Activated CD4-positive, alpha-beta T cell treated with anti-CD3 and anti-CD28 coated beads, Interleukin-2, amount 10 ng/mL, durations not matched to agents 7 days and 5 days (primary cell): ENCODE data around the gene RASGRP1. TPM values are rescaled to one million over a fixed set of nuclear protein-coding genes. Genes with fewer than 3 reads are reported as not detected.

Source experiments
- CTCF ChIA-PET: fragments of 350-600 bp; sonication (Branson Sonifier 250); formaldehyde crosslinking; loops from one replicate; lab custom pipeline; 2021; ENCODE audit warnings: antibody characterized with exemption; lab: Charles Lee
- POLR2A ChIA-PET: fragments of 350-600 bp; sonication (Branson Sonifier 250); formaldehyde crosslinking; loops from one replicate; lab custom pipeline; 2021; ENCODE audit warnings: antibody characterized with exemption; lab: Charles Lee
- DNase-seq: peaks from one replicate; pipeline ENCODE4 v3.0.0-alpha.2; 2020
- H3K27ac Mint-ChIP-seq: one replicate; pipeline ENCODE4 v1.8.0; 2021; ENCODE audit warnings: mild to moderate bottlenecking, moderate library complexity, mixed read lengths
- H3K27me3 Mint-ChIP-seq: one replicate; pipeline ENCODE4 v1.8.0; 2021; ENCODE audit warnings: mixed read lengths
- H3K36me3 Mint-ChIP-seq: one replicate; pipeline ENCODE4 v1.8.0; 2021; ENCODE audit warnings: low read depth, mixed read lengths
- H3K4me1 Mint-ChIP-seq: one replicate; pipeline ENCODE4 v1.8.0; 2021; ENCODE audit warnings: mixed read lengths
- H3K4me3 Mint-ChIP-seq: one replicate; pipeline ENCODE4 v1.8.0; 2021; ENCODE audit warnings: mild to moderate bottlenecking, moderate library complexity, mixed read lengths
- H3K9me3 Mint-ChIP-seq: one replicate; pipeline ENCODE4 v1.8.0; 2021; ENCODE audit warnings: mixed read lengths
- total RNA-seq, 2 experiments: library from RNA; stranded (reverse); gene quantifications; one replicate each; pipeline ENCODE4 v1.2.3, GENCODE V29; 2021

The RASGRP1 gene
- total RNA-seq, 2 experiments from 2014 or later = 185 to 204 TPM

GRCh38 chr15:38474155-38474757, 90.4 kb downstream of the RASGRP1 start:
- Mint-ChIP-seq H3K36me3 (peaks cover 26% of the 10 kb centered on the region), H3K27me3 (no peaks in the 10 kb centered on the region), H3K4me3 (no peak overlapping the region), H3K27ac (peak overlapping the region; percentile 74), H3K9me3 (no peaks in the 10 kb centered on the region), H3K4me1 (peaks cover 13% of the 10 kb centered on the region)
- ChIA-PET POLR2A (no interaction called here), CTCF (interaction anchor here (0.6 to 2.3 kb wide), 10 partner anchors 19 to 1579 kb away, joined by 3 to 19 read pairs (median 4); partner anchors contain the start of gene RASGRP1)
- peak; percentile 57 for DNase-seq

DNA sequence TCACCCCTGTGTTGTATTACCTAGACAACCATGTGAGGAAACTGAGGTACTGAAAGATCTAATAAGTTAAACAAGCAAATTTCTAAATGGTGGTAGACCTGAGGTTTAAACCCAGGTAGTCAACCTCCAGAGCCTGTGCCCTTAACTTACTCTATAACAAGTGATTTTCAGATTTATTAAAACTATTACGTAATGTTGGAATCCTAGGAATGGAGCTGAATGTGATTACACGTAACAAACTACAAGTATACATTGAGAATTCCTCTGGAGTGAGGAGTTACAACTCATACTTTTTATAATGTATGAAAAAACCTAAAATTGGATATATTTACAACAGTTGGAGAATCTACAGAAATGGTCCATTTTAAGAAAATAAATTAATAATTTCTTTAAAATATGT, 92.6 kb downstream of the RASGRP1 start:
- CTCF ChIA-PET = interaction anchor here (1.0 to 1.6 kb wide), 5 partner anchors 11 to 228 kb away, joined by 3 to 5 read pairs (median 4); partner anchors contain the start of gene FAM98B
- Mint-ChIP-seq H3K9me3 (no peaks in the 10 kb centered on the region), H3K4me3 (no peak overlapping the region), H3K4me1 (peaks cover 13% of the 10 kb centered on the region), H3K27ac (no peak overlapping the region), H3K36me3 (peaks cover 26% of the 10 kb centered on the region), H3K27me3 (no peaks in the 10 kb centered on the region)
- no peak for DNase-seq
- POLR2A ChIA-PET = no interaction called here

DNA sequence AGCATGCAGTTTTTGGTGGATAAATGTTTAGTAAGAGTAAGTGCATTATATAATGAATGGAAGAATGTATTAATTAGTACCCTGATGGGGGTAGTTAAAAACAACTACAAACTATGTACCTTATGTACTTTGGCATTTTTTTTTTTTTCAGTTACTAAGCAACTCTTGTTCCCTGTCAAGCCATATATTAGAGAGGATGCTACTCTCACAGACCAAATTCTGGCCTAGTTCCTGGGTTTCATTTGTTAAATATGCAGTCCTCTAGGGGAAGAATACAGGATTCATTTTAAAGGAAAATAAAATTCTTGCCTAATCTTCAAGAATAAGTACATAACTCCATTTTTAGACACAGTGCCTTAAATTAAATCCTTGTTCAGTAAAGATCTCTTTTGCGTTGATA, 93.8 kb downstream of the RASGRP1 start:
- Mint-ChIP-seq H3K4me3 (no peak overlapping the region), H3K36me3 (peaks cover 22% of the 10 kb centered on the region), H3K27me3 (no peaks in the 10 kb centered on the region), H3K9me3 (no peaks in the 10 kb centered on the region), H3K4me1 (peaks cover 9% of the 10 kb centered on the region), H3K27ac (no peak overlapping the region)
- DNase-seq = no peak
- CTCF ChIA-PET = interaction anchor here (1.1 to 2.4 kb wide), 2 partner anchors 17 to 229 kb away, joined by 3 to 11 read pairs; partner anchors contain the start of gene FAM98B
- POLR2A ChIA-PET = interaction anchor here (1.3 kb wide), 1 partner anchor 219 kb away, joined by 5 read pairs; no protein-coding TSS in a partner anchor

- DNase-seq = no peak
- H3K4me1 Mint-ChIP-seq = peaks cover 21% of the 10 kb centered on the region
- no peaks in the 10 kb centered on the region for H3K9me3 Mint-ChIP-seq
- H3K4me3 Mint-ChIP-seq = no peak overlapping the region
- no peaks in the 10 kb centered on the region for H3K27me3 Mint-ChIP-seq
- no peak overlapping the region for H3K27ac Mint-ChIP-seq
- CTCF ChIA-PET = interaction anchor here (1.2 to 2.1 kb wide), 3 partner anchors 10 to 235 kb away, joined by 3 to 7 read pairs (median 6); partner anchors contain the start of gene FAM98B
- POLR2A ChIA-PET = no interaction called here
- peaks cover 8% of the 10 kb centered on the region for H3K36me3 Mint-ChIP-seq
These were observed 99.9 kb downstream of the RASGRP1 start for GRCh38 chr15:38464675-38465074.

- ChIA-PET POLR2A (no interaction called here), CTCF (interaction anchor here (1.7 to 2.1 kb wide), 2 partner anchors 10 to 236 kb away, joined by 4 to 7 read pairs; partner anchors contain the start of gene FAM98B)
- DNase-seq = no peak
- H3K36me3 Mint-ChIP-seq = peaks cover 8% of the 10 kb centered on the region
- H3K9me3 Mint-ChIP-seq = no peaks in the 10 kb centered on the region
- no peak overlapping the region for H3K4me3 Mint-ChIP-seq
- no peaks in the 10 kb centered on the region for H3K27me3 Mint-ChIP-seq
- peaks cover 25% of the 10 kb centered on the region for H3K4me1 Mint-ChIP-seq
- H3K27ac Mint-ChIP-seq = no peak overlapping the region
These were observed 100.7 kb downstream of the RASGRP1 start for GRCh38 chr15:38463893-38464292.

DNA sequence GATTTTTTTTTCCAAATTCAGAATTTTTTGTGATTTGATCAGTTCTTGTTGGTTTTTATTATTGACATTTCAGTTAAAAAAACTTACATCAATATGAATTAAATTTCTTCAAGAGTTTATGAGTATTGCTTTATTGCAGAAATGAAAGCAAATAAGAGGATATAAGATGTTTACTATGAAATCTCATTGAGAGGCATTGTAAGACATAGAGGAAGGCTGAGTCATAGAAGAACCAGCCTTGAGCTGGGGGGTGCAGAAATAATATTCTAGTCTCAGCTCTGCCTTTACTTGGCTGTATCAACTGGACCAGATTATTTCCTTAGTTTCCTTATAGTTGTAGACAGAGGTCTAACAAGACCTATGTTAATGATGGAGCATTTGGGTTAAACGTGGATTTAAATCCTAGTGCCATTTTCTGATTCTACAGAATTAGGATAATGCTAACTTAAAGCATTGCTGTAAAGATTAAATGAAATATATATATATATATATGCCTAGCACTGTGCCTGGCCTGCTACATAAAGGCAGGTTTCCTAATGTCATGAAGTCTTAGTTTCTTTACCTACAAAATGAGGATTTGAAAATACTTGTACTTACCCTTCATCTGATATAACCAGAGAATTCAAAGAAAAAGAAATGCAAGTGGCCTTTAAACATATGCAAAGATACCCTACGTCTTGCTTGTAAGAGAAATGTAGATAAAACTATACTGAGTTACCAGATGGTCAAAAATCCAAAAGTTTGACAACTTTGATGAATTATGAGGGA, 103.4 kb downstream of the RASGRP1 start:
- Mint-ChIP-seq H3K4me3 (no peak overlapping the region), H3K9me3 (no peaks in the 10 kb centered on the region), H3K27ac (no peak overlapping the region), H3K36me3 (peaks cover 14% of the 10 kb centered on the region), H3K4me1 (peaks cover 37% of the 10 kb centered on the region), H3K27me3 (no peaks in the 10 kb centered on the region)
- no peak for DNase-seq
- POLR2A ChIA-PET = no interaction called here
- CTCF ChIA-PET = interaction anchor here (1.0 to 1.5 kb wide), 5 partner anchors 11 to 238 kb away, joined by 3 to 5 read pairs (median 4); no protein-coding TSS in a partner anchor

GRCh38 chr15:38460543-38460942, 104.1 kb downstream of the RASGRP1 start:
- POLR2A ChIA-PET = no interaction called here
- peaks cover 44% of the 10 kb centered on the region for H3K4me1 Mint-ChIP-seq
- no peaks in the 10 kb centered on the region for H3K27me3 Mint-ChIP-seq
- CTCF ChIA-PET = interaction anchor here (1.0 to 2.1 kb wide), 6 partner anchors 12 to 239 kb away, joined by 3 to 6 read pairs (median 4); no protein-coding TSS in a partner anchor
- no peaks in the 10 kb centered on the region for H3K9me3 Mint-ChIP-seq
- H3K4me3 Mint-ChIP-seq = no peak overlapping the region
- peaks cover 12% of the 10 kb centered on the region for H3K36me3 Mint-ChIP-seq
- H3K27ac Mint-ChIP-seq = no peak overlapping the region
- DNase-seq = no peak

- no peak for DNase-seq
- Mint-ChIP-seq H3K9me3 (no peaks in the 10 kb centered on the region), H3K36me3 (peaks cover 13% of the 10 kb centered on the region), H3K4me3 (no peak overlapping the region), H3K27me3 (no peaks in the 10 kb centered on the region), H3K4me1 (peaks cover 53% of the 10 kb centered on the region), H3K27ac (no peak overlapping the region)
- POLR2A ChIA-PET = no interaction called here
- CTCF ChIA-PET = interaction anchor here (1.1 to 2.7 kb wide), 3 partner anchors 18 to 240 kb away, joined by 3 to 9 read pairs (median 6); no protein-coding TSS in a partner anchor
These were observed 105.1 kb downstream of the RASGRP1 start for GRCh38 chr15:38459480-38459879.

DNA sequence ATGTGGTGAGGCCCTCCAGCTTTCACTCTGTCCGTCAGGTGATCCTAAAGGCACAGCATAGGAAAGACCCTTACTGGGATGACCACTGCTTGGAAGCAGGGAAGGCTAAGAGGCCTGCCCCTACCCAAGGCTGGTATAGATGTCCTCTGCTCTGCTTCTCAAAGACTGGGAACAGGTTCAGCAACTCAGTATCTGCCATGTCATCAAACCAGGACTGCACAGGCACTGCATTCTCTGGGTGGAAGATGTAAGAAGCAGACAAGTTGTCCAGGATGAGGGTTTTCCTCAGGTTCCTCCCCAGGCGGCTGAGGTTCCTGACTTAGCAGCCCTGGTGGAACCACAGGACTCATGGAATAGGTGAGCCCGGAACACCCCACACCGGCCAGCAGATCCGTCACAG, 106.0 kb downstream of the RASGRP1 start:
- Mint-ChIP-seq H3K4me1 (peaks cover 56% of the 10 kb centered on the region), H3K36me3 (peaks cover 13% of the 10 kb centered on the region), H3K27ac (no peak overlapping the region), H3K9me3 (no peaks in the 10 kb centered on the region), H3K4me3 (no peak overlapping the region), H3K27me3 (no peaks in the 10 kb centered on the region)
- DNase-seq = no peak
- CTCF ChIA-PET = interaction anchor here (1.1 to 2.7 kb wide), 4 partner anchors 18 to 241 kb away, joined by 3 to 9 read pairs (median 5); no protein-coding TSS in a partner anchor
- POLR2A ChIA-PET = no interaction called here

- Mint-ChIP-seq H3K9me3 (no peaks in the 10 kb centered on the region), H3K36me3 (peaks cover 13% of the 10 kb centered on the region), H3K27me3 (peaks cover 10% of the 10 kb centered on the region), H3K4me1 (peaks cover 38% of the 10 kb centered on the region), H3K4me3 (peak overlapping the region; percentile 99), H3K27ac (peak overlapping the region; percentile 96)
- DNase-seq = no peak
- ChIA-PET POLR2A (interaction anchor here (0.5 to 0.6 kb wide), 2 partner anchors 204 to 1463 kb away, joined by 3 to 4 read pairs; no protein-coding TSS in a partner anchor), CTCF (interaction anchor here (0.8 to 3.0 kb wide), 12 partner anchors 9 to 244 kb away, joined by 3 to 17 read pairs (median 5); no protein-coding TSS in a partner anchor)
These were observed 109.5 kb downstream of the RASGRP1 start for GRCh38 chr15:38455092-38455491.

DNA sequence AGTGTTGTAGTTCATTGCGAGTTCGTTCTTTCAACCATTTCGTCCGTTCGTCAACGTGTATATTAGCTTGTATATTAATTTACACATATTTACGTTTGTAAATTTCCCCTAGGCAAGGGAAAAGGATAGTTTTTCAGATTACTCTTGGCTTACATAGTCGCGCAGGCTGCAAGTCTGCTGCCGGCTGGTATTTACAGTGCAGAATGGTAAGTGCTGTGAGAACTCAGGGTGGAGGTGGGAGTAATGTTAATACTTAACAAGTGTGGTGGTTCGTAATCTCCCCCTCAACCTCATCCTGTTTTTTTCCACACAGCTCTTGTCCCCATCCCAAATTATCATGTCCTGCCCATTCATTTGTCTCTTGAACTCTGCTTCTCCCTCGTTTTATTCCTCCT, 109.9 kb downstream of the RASGRP1 start:
- H3K4me1 Mint-ChIP-seq = peaks cover 35% of the 10 kb centered on the region
- H3K9me3 Mint-ChIP-seq = no peaks in the 10 kb centered on the region
- DNase-seq = no peak
- peaks cover 13% of the 10 kb centered on the region for H3K27me3 Mint-ChIP-seq
- peak overlapping the region; percentile 99 for H3K4me3 Mint-ChIP-seq
- peak overlapping the region; percentile 96 for H3K27ac Mint-ChIP-seq
- ChIA-PET POLR2A (interaction anchor here (0.5 kb wide), 1 partner anchor 1463 kb away, joined by 4 read pairs; no protein-coding TSS in a partner anchor), CTCF (interaction anchor here (0.8 to 3.0 kb wide), 15 partner anchors 9 to 244 kb away, joined by 3 to 17 read pairs (median 4); no protein-coding TSS in a partner anchor)
- peaks cover 13% of the 10 kb centered on the region for H3K36me3 Mint-ChIP-seq

- H3K27me3 Mint-ChIP-seq = peaks cover 17% of the 10 kb centered on the region
- no peaks in the 10 kb centered on the region for H3K9me3 Mint-ChIP-seq
- DNase-seq = peak; percentile 84
- ChIA-PET CTCF (interaction anchor here (0.6 to 3.0 kb wide), 15 partner anchors 8 to 245 kb away, joined by 3 to 17 read pairs (median 4); no protein-coding TSS in a partner anchor), POLR2A (interaction anchor here (0.5 kb wide), 1 partner anchor 1464 kb away, joined by 4 read pairs; no protein-coding TSS in a partner anchor)
- peak within 1 kb of the TSS; percentile 99 for H3K4me3 Mint-ChIP-seq
- H3K27ac Mint-ChIP-seq = peak within 1 kb of the TSS; percentile 96
- peaks cover 33% of the 10 kb centered on the region for H3K4me1 Mint-ChIP-seq
- H3K36me3 Mint-ChIP-seq = peaks cover 13% of the 10 kb centered on the region
These were observed 110.5 kb downstream of the RASGRP1 start, which contains the start of gene FAM98B for GRCh38 chr15:38453971-38454695. Gene FAM98B, plus strand, starts transcription at chr15:38454127. Its CDS starts 35 bp downstream, at chr15:38454162.
